ENCODE measurements around the gene CALN1.

DNA sequence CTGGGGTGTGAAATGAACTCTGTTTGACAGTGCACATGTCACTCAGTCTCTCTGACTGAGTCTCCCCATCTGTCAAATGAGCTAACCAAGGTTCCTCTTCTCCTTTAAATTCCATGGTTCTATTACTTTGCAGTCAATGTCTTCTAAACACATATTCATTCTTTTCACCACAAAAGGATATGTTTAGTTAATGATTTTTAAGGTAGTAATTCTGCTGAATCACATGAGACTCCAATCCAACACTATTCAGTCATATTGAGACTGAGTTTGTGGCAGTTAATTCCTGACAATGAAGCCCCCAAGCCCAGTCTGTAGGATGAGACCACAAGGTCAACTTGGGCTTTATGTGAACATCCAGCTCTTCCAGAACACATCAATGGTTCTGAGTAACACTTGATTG, 85.3 kb downstream of the CALN1 start:
- TF ChIP-seq POLR2AphosphoS5 (IDR thresholded peaks at IDR 0.05; ENCODE audit: low read depth): no peak
- TF ChIP-seq, protein P1, sequence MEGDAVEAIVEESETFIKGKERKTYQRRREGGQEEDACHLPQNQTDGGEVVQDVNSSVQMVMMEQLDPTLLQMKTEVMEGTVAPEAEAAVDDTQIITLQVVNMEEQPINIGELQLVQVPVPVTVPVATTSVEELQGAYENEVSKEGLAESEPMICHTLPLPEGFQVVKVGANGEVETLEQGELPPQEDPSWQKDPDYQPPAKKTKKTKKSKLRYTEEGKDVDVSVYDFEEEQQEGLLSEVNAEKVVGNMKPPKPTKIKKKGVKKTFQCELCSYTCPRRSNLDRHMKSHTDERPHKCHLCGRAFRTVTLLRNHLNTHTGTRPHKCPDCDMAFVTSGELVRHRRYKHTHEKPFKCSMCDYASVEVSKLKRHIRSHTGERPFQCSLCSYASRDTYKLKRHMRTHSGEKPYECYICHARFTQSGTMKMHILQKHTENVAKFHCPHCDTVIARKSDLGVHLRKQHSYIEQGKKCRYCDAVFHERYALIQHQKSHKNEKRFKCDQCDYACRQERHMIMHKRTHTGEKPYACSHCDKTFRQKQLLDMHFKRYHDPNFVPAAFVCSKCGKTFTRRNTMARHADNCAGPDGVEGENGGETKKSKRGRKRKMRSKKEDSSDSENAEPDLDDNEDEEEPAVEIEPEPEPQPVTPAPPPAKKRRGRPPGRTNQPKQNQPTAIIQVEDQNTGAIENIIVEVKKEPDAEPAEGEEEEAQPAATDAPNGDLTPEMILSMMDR (conservative IDR thresholded peaks at IDR 0.05; ENCODE audit: low read depth in 2 of 2): no peak
- no peak for TF ChIP-seq EZH2phosphoT487 (IDR thresholded peaks at IDR 0.05; ENCODE audit: unreplicated experiment)
- no peak for TF ChIP-seq EZH2 (IDR thresholded peaks at IDR 0.05; ENCODE audit: low read depth, unreplicated experiment)
- no peak for TF ChIP-seq NANOG (IDR thresholded peaks at IDR 0.05; ENCODE audit: borderline replicate concordance)
- no peak for TF ChIP-seq JUNB (IDR thresholded peaks at IDR 0.05; ENCODE audit: unreplicated experiment)

All from GM23338 (cell line).